NCI-H146 treated with DMSO at 0.1 percent for 48 hours (cell line): ENCODE results near the gene CARD9.

Experiments used
- DNase-seq: peaks from one replicate; lab custom pipeline; 2025; ENCODE audit not compliant: unreplicated experiment; lab: John Stamatoyannopoulos, UW

CARD9 gene

GRCh38 chr9:136381311-136381710, 7.8 kb upstream of the CARD9 start:
- no peak for DNase-seq

- DNase-seq, result no peak
These were observed 6.9 kb upstream of the CARD9 start for GRCh38 chr9:136380381-136380780.

- DNase-seq, result no peak
These were observed 6.4 kb upstream of the CARD9 start for GRCh38 chr9:136379891-136380290.

DNA sequence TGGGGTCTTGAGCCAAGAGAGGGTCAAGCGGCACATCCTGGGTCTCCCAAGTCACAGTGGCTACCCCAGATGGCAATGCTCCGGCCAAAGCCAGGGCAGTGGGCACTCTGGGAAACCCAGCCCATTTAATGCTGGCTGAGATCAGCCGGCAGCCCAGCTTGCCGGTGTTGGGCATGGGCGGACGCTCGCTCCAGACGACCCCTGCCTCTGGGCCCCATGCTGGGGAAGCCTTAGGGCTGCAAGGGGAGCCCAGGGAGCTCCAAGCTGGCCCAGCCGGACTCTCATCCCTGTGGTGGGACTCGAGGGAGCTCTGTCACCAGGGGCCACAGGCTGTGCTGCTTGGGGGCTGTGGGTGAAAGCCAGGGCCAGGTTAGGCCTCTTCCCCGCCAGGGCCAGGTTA, 5.9 kb upstream of the CARD9 start:
- no peak for DNase-seq

DNA sequence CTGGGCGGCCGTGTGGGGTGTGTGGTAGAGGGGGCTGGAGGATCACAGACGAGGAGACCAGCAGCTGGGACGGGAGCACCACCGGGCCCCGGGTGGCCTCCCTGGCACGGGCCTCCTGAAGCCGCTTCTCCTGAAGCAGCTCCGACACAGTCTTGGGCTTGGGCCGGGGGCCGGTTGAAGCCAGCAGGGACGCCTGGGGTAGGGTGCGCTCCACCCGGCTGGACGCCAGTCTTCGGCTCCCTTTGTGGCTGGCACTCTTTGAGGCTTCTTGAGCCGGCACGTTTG, 5.5 kb upstream of the CARD9 start:
- no peak for DNase-seq

GRCh38 chr9:136378170-136379002, 4.9 kb upstream of the CARD9 start:
- no peak for DNase-seq

DNA sequence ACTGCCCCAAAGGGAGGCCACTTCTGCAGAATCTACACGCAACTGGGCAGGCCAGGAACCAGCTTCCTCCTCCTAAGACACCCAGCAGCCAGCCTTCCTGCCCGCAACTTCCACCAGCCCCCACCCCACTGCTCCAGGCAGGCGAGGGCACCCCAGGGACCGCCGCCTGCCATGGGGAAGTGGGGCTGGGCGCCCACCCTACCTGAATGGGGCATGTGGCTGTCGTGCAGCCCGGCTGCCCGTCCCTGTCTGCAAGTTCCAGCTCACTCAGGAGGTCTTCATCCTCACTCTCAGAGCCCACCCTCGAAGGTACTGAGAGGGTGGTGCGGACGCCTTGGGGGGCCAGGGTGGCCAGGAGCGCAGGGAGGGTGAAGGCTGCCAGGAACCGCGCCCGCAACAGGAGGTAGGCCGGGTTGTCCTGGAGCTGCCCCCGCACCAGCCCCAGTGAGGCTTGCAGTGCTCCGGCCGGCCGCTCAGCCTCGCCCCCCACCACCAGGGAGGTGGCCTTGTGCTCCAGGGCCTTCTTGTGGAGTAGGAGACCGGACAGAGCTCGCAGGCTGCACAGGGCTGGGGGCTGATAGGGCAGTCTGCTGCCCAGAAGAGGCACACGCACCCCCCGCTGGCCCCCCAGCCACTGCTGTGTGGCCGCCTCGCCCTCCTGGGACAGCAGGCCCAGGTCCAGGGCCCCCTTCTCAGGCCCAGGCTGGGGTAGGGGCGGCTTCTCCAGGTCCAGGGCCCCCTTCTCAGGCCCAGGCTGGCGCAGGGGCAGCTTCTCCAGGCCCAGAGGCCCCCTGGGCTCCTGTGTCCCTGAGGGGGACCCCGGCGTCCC, 4.1 kb upstream of the CARD9 start:
- DNase-seq, result no peak

DNA sequence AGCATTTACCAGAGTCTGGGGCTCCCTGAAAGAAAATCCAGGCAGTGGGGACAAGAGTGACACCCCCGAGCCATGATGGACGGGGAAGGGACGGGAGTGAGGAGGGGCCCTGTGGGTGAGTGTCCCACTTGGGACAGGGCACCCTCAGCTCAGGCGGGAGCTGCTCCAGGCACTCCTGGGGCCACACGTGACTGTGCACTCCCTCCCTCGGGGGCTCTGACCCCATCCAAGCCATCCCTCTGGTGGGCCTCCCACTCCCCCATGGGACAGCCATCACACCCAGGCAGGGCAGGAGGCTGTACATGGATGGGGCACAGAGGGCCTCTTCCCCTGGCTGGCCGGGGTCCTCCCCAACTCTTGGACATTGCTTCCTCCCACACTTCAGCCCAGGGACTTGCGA, 3.0 kb upstream of the CARD9 start:
- DNase-seq, result no peak

DNA sequence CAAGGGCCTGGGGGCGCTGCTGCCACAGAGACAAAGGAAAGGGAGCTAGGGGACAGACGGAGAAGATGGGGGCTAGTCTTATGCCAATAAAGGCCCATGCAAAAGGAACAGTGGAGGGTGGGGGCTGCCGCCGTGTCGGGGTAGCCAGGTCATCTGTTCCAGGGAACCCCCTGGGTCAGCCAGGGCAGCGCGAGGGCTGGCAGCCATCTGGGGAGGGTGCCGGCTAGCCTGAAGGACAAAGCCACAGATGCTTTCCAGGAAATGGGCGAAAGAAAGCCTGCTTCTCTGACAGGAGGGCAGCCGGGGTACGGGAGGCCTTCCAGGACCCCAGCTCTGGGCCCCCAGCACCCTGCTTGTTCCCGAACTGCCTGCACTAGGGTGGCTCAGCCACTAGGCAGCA, 1.6 kb upstream of the CARD9 start:
- no peak for DNase-seq

DNA sequence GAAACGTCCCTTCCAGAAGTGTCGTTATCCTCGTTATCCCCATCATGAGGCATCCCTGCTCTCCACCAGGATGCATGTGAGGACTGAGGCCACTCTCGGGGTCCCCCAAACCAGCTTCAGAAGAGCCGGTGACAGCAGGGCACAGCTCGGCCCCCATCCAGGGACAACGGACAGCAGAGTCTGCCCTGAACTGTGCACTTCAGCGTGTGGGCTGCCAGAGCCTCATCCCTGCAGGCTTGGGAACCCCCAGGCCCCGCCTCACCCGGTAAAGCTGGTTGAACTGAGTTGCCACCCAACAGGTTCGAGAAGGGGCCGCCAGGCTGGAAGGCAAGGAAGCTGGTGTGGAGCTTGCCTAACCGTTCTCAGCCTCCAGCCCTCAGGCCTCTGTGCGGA, 710 bp upstream of the CARD9 start:
- DNase-seq, result no peak

DNA sequence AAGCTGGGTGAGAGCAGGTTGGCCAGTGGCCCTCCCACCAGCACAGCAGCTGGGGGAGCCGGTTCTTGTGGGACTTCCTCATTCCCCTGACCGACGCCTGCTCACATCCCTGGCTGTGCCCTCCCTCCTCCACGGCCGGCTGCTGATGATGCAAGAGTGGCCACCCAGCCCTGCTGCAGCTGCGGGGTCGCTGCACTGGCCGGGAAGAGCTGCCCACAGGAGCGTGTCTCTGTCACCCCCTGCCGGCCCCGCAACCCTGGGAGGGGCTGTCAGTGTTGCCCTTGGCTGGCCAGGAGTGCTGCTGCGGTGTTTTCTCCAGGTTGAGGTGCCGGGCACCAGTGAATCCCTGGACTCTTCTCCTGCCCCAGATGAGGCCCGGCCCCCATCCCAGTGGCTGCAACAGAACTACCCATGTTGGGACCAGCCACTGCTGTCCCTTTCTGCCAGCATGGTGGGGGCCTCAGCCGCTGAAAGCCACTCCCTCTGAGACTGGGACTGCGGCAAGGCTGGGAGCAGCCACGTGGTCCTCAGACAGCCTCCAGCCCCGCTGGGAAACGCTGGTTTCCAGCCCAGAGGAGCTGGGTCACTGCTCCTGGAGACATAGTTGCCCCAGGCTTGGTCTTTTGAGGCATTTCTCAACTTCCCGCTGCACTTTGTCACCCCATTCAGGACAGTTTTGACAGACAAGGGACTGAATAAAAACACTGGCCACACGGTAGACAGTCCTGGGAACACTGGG, 739 bp downstream of the CARD9 start:
- DNase-seq, result no peak

DNA sequence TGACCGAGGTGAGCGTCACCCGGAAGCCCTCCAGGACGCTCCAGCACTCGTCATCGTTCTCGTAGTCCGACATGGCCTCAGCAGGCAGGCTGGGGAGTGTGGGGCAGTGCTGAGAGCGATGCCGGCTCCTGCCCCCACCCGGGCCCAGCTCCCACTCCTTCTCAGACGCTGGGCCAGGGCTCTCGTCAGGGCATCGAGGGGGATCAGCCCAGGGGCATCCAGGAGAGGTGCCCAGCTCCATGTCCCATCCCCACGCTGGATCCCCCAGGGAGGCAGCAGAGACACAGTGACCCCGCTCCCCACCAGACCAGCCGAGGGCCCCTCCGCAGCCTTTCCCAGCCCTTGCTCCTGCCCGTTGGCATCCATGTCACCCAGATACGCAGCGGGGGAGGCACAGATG, 1.5 kb downstream of the CARD9 start:
- no peak for DNase-seq

GRCh38 chr9:136371533-136371880, 2.0 kb downstream of the CARD9 start:
- no peak for DNase-seq

DNA sequence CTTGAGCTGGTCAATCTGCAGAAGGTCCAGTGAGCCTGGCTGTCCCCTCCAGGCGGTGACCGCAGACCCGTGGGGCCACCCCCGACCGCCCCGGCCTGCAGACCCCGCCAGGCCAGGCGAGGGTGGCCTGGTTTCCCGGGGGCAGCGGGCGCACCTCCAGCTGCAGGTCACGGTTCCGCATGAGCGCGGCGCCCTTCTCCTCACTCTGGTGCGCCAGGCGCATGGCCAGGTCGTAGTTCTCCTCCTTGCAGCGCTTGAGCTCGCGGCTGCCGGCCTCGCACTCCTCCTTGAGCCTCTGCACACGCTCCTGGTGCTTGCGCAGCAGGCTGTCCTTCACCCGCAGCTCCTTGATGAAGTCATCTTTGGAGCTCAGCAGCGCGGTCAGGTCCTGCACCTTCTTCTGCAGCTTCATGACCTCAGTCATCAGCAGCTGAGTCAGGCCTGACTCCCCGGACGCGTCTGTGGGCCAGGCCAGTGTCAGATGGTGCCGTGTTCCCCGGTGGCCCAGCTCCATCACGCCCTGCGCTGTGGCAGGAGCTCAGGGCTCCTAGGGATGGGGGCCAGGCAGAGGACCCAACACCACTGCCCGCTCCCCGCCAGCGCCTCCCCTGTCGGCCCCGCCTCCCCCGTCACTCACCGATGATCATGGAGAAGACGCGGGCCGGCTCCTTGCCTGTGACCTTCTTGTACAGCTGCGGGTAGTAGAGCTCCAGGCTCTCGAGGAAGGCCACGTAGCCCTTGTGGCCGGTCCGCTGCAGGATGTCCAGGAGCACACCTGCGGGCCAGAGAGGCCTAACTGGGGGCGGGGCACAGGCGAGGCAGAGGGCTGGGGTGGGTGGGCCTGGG, 2.6 kb downstream of the CARD9 start:
- no peak for DNase-seq

- no peak for DNase-seq
These were observed 3.4 kb downstream of the CARD9 start for GRCh38 chr9:136370037-136370436.

- no peak for DNase-seq
These were observed 5.3 kb downstream of the CARD9 start for GRCh38 chr9:136368190-136368589.

- DNase-seq, result no peak
These were observed 5.9 kb downstream of the CARD9 start for GRCh38 chr9:136367296-136368145.

DNA sequence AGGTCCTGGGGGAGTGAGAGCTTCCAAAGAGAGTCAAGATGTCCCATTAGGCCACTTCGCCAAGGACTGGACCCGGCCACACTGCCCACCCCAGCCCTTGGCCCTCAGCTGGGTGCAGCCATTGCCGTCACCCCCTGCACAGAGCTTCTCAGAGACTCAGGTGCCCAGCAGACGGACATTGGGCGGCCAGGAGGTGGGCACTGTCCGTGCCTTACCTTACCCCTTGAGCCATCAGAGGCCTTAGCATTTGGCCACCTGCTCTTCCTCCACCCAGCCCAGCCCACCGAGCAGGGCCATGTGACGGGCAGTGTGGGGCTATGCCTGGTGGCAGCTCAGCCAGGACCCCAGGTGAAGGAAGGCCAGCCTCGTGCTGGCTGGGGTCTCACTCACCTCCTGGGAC, 6.6 kb downstream of the CARD9 start:
- no peak for DNase-seq

- no peak for DNase-seq
These were observed 7.7 kb downstream of the CARD9 start for GRCh38 chr9:136365775-136366222.
